Esophagus muscularis mucosa (tissue), 4 donors: ENCODE measurements around the gene NKIRAS2.

Experiments used
- EP300 ChIP-seq: sonication (generic); formaldehyde crosslinking; IDR thresholded peaks from one replicate; pipeline ENCODE4 v1.6.1; 2017; ENCODE audit warnings: antibody characterized with exemption
- POLR2A ChIP-seq: fragments of 450-650 bp; IDR thresholded peaks from one replicate; pipeline ENCODE4 v1.6.1; 2017; ENCODE audit warnings: antibody characterized with exemption, moderate library complexity, mild to moderate bottlenecking, low read depth
- POLR2AphosphoS5 ChIP-seq, 2 donors: sonication (generic); formaldehyde crosslinking; IDR thresholded peaks; one replicate each; pipeline ENCODE4 v1.6.1; 2017; ENCODE audit warnings: antibody characterized with exemption in 2 of 2
- TF ChIP-seq, protein P1 (sequence below), 3 experiments: fragments of 200-600 bp in 2 of 3; fragments of 450-650 bp in 1 of 3; sonication (generic) in 2 of 3; IDR thresholded peaks; one replicate each; pipeline ENCODE4 v1.5.1; 2017 to 2019; ENCODE audit warnings: antibody characterized with exemption in 3 of 3, mild to moderate bottlenecking in 2 of 3, moderate library complexity in 1 of 3

DNA sequence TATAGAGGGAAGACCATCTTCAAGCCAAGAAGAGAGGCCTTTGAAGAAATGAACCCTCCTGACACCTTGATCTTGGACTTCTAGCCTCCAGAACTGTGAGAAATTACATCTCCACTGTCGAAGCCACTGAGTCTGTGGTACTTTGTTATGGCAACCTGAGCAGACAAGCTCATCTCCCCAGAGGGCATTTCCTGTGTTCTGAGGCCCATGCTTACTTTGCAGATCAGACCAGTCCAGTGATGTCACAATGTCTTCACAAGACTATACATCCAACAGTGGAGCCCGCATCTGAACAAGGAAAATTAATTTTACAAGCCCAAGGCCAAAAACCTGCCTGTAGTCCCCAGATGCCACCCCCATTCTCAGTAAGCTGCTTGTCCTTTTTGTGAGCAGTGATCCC is 45.3 kb downstream of the NKIRAS2 start:
- no peak for TF ChIP-seq POLR2AphosphoS5 (IDR thresholded peaks at IDR 0.05)
- TF ChIP-seq, protein P1, sequence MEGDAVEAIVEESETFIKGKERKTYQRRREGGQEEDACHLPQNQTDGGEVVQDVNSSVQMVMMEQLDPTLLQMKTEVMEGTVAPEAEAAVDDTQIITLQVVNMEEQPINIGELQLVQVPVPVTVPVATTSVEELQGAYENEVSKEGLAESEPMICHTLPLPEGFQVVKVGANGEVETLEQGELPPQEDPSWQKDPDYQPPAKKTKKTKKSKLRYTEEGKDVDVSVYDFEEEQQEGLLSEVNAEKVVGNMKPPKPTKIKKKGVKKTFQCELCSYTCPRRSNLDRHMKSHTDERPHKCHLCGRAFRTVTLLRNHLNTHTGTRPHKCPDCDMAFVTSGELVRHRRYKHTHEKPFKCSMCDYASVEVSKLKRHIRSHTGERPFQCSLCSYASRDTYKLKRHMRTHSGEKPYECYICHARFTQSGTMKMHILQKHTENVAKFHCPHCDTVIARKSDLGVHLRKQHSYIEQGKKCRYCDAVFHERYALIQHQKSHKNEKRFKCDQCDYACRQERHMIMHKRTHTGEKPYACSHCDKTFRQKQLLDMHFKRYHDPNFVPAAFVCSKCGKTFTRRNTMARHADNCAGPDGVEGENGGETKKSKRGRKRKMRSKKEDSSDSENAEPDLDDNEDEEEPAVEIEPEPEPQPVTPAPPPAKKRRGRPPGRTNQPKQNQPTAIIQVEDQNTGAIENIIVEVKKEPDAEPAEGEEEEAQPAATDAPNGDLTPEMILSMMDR (IDR thresholded peaks at IDR 0.05): no peak
- no peak for TF ChIP-seq EP300
- TF ChIP-seq POLR2A: no peak
